Germinal center (tissue), 1 donor: ENCODE data around the gene AKR1D1.
"Not testable (repeated sequence)": the region's sequence is repeated elsewhere in the genome, so short reads cannot be mapped to it uniquely, and the experiment has no call there.

ENCODE experiments used
- DNase-seq: peaks from one replicate; pipeline ENCODE4 v3.0.0; 2012; ENCODE audit warnings: mixed read lengths, low spot score

The AKR1D1 gene

GRCh38 chr7:138074121-138074520 lies 2.1 kb upstream of the AKR1D1 start:
- no peak for DNase-seq

DNA sequence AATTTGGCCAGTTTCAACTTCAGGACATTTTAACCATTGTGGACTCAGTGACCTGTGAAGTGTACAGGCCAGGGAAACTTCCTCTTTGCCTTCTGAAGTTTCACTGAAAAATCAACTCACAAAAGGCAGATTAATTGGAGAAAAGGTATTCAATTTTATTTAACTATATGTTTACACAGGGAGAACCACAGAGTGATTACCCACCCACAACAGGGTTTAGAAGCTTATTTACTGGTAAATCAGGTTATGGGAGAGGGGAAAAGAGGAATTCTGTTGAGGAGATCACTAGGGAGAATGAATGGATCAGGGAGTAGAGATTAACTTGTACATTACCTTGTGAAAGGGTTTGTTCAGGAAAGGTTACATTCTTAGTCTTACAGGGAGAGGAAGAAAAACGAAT lies 1.7 kb upstream of the AKR1D1 start:
- DNase-seq = no peak

GRCh38 chr7:138075350-138075749 lies 909 bp upstream of the AKR1D1 start:
- DNase-seq = no peak

GRCh38 chr7:138075786-138076185 lies 473 bp upstream of the AKR1D1 start:
- DNase-seq = not testable (repeated sequence)

GRCh38 chr7:138077809-138078208 lies 1.6 kb downstream of the AKR1D1 start:
- DNase-seq = no peak

GRCh38 chr7:138079137-138079536 lies 2.9 kb downstream of the AKR1D1 start:
- no peak for DNase-seq

DNA sequence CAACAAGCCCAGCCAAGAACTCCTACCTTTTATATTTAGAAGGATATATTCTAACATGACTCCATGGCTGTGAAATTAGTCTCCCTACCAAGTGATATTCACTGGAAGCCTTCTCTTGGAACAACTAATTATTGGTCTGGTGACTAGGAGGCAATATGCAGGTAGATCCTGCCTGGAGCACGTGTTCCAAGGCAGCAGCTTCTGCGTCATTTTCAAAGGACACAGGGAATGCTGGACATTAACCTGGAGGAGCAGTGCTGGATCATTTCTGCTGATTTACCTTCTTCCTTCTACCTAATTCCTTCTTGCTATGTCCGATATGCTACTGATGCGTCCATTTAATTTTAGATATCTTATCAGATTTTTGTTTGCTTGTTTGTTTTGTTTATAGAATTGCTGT lies 5.6 kb downstream of the AKR1D1 start:
- no peak for DNase-seq

DNA sequence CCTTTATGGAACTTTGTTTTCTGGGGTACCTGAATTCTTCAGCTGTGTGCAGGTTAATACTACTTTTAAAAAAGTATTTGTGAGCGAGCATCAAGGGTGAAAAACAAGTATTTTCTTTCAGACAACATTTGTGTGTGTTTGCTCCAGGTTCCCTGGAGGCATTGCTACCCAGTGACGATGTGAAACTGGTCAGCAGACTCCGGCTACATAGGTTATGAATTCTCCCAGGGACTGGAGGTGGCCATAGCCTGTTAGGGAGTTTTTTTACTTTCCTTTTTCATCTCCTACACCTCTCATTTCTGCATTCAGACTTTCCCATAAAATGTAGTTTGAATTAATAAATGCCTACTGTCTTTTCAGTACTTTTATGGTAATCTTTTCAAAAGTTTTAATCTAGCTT lies 7.6 kb downstream of the AKR1D1 start:
- no peak for DNase-seq

DNA sequence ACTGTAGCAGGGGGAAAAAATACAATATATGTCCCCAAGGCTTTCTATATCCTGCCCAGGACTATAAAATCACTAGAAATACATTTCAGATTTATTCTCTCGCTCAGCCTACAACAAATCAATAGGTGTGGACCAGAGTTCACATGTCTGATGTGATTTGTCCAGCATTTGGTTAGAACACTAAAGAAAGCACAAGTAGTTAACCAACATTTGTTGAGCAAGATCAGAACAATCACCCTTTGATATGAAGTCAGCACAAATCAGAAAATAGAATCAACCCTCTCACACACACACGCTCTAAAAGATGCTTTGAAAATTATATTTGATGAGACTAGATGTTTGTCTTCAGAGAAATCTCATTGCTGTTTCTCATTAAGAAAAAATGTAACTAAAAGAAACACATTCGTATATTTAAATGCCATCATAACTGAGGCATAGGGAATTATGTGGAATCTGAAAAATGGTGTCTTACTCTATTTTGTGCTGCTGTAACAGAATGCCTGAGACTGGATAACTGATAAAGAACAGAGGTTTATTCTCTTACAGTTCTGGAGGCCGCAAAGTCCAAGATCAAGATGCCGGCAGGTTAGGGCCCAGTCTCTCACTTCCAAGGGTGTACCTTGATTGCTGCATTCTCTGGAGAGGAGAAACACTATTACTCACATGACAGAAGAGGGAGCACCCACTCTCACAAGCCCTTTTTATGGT lies 10.5 kb downstream of the AKR1D1 start:
- DNase-seq = no peak

DNA sequence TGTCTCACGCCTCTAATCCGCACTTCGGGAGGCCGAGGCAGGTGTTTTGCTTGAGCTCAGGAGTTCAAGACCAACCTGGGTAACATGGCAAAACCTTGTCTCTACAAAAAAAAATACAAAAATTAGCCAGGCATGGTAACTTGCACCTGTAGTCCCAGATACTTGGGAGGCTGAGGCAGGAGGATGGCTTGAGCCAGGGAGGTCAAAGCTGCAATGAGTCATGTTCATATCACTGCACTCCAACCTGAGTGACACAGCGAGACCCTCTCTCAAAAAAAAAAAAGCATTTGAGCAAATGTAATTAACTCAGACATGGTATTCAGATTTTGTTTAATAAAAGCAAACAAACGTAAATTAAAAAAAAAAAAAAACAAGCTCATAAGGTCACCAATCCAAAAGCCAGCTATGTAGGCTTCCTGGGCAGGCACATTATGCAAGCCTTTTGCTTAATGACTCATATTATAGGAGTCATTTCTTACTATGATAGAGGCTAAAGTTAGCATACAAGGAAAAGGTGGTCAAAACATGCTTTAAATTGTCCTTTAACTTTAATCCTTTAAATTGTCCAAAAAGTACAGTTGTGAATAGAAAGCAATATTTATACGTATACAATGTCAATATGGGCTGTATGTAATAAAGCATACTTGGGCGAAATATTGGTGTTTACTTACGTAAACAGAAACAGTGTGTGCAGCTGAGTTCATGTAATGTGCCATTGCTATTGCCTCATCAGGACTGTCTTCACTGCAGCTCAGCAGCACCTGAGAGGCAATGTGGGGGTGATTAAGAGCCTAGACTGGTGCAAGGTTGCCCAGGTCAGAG lies 13.0 kb downstream of the AKR1D1 start:
- no peak for DNase-seq

DNA sequence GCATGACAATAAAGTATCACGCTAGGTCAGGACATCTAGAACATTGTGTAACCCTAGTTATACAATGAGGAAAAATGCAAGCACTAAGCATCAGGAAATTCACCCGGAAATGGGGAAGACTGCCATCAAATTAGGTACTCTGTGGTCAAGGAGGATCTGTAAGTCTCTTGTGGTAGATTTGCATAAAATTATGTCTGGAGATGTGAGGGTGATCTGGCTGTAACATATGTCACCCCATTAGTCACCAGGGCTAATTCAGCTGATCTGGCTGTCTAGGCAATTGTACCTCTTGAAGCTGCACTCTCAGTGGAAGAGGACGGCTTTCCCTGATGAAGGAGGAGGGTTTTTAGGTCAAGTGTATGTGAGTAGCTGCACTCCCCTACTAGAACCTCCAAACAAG lies 14.8 kb downstream of the AKR1D1 start:
- no peak for DNase-seq

GRCh38 chr7:138091840-138092239 lies 15.6 kb downstream of the AKR1D1 start:
- DNase-seq = not testable (repeated sequence)

DNA sequence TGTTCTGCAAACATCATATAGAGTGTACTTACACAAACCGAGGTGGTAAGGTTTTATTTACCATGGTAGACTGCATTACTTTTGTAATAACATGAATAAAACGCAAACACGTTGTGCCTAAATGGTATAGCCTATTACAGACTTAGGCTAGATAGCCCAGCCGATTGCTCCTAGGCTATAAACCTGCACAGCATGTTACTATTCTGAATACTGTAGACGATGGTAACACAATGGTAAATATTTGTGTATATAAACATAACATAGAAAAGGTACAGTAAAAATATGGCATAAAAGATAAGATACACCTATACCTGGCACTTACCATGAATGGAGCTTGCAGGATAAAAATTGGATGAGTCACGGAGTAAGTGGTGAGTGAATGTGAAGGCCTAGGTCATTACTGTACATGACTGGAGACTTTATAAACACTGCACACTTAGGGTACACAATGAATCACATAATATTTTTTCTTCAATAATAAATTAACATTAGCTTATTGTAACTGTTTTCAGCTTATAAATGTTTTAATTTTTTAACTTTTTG lies 16.3 kb downstream of the AKR1D1 start:
- no peak for DNase-seq

GRCh38 chr7:138095972-138096935 lies 20.0 kb downstream of the AKR1D1 start:
- no peak for DNase-seq

DNA sequence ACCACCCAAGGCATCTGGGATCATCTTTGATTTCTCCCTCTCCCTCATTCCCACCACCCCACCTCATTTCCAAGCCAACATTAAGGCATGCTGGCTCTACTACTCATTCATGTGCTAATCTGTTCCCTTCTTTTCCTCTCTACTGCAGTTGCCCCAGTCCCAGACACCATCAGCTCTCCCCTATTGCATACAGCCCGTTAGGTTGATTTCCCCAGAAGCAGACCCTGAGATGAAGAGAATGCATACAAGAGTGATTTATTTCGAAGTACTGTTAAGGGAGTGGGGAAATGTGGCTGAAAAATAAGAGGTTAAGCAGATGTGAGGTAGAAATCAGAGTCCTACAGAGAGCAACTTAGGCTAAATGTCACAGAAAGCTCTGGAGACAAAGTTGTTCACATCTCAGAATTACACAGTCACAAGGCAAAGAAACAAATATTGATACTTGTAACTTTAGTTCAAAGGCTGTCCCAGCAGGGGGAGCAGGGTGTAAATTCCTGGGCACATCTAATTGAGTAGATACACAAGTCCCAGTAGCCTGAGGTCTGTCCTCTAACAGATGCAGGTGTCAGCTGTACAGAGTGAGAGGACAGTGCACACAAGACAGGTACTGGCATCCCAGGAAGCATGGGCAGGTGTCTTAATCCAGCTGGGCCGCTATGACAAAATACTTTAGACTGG lies 20.9 kb downstream of the AKR1D1 start:
- no peak for DNase-seq

DNA sequence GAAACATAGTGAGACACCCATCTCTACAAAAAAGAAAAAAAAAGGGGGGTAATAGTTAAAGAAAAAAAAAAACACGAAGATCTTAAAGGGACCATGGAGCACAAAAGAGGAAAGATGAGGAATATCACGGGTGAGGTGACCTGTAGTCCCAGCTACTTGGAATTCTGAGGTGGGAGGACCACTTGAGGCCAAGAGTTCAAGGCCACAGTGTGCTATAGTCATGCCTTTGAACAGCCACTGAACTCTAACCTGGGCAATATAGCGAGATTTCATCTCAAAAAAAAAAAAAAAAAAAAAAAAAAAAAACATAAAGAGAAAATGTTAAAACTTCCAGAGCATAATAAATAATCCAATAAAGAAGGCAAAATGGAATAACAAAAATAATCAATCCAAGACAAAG lies 23.6 kb downstream of the AKR1D1 start:
- no peak for DNase-seq

DNA sequence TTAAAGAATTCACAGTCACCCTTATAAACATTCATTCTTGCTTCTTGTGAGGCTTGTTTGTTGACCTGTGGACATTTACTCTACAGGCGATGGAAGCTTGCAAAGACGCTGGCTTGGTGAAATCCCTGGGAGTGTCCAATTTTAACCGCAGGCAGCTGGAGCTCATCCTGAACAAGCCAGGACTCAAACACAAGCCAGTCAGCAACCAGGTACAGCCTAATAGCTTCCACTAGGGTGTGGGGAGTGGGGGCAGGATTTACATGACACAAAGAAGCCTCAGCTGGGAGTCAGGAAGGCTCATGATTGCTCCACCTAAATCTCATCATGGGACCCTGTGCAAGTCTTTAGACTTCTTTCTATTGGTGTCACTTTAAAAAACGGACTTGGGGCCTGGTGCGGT lies 29.0 kb downstream of the AKR1D1 start:
- no peak for DNase-seq

GRCh38 chr7:138115047-138115446 lies 38.8 kb downstream of the AKR1D1 start:
- DNase-seq = no peak

DNA sequence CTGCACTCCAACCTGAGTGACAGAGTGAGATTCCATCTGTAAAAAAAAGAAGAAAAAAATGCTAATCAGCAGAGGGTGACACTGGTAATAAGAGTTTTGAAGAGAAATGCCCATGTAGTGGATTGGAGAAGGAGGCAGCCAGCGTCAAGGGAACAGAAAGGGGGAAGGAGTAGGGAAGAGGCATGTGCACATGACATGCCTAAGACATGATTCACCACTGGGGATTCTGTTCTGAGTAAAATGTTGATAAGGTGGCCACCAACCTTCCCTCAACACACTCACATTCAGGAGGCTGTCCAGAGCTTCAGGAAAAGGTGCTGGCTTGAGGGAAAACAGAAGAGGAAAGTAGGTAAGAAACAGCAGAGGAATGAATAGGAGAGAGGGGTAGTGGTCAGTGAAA lies 39.9 kb downstream of the AKR1D1 start:
- DNase-seq = no peak

GRCh38 chr7:138116892-138117291 lies 40.6 kb downstream of the AKR1D1 start:
- DNase-seq = no peak

- no peak for DNase-seq
These were observed 44.0 kb downstream of the AKR1D1 start for GRCh38 chr7:138120140-138120827.
